Chondrocyte (in vitro differentiated cells): ENCODE measurements around the gene MAML3. TPM values are rescaled to one million over a fixed set of nuclear protein-coding genes. Genes with fewer than 3 reads are reported as not detected.

Source experiments
- DNase-seq: peaks from one replicate; pipeline ENCODE4 v3.0.0; 2021; ENCODE audit warnings: mixed read lengths, low spot score
- H3K27ac Mint-ChIP-seq: one replicate; pipeline ENCODE4 v1.8.0; 2021; ENCODE audit warnings: mild to moderate bottlenecking, moderate library complexity, mixed read lengths; ENCODE audit not compliant: unreplicated experiment
- H3K27me3 Mint-ChIP-seq: 2 replicates; pipeline ENCODE4 v1.8.0; 2021; ENCODE audit warnings: low read depth, mixed read lengths
- H3K36me3 Mint-ChIP-seq: 2 replicates; pipeline ENCODE4 v1.8.0; 2021; ENCODE audit warnings: low read depth, mixed read lengths
- H3K4me1 Mint-ChIP-seq: 2 replicates; pipeline ENCODE4 v1.8.0; 2021; ENCODE audit warnings: low read depth, mild to moderate bottlenecking, mixed read lengths
- H3K4me3 Mint-ChIP-seq: one replicate; pipeline ENCODE4 v1.8.0; 2021; ENCODE audit warnings: mild to moderate bottlenecking, moderate library complexity, mixed read lengths; ENCODE audit not compliant: unreplicated experiment
- H3K9me3 Mint-ChIP-seq: 2 replicates; pipeline ENCODE4 v1.8.0; 2021; ENCODE audit warnings: low read depth, mixed read lengths
- CTCF ChIP-seq: fragments of 200-600 bp; sonication (generic); IDR thresholded peaks from 2 replicates; pipeline ENCODE4 v1.5.0; 2021; ENCODE audit warnings: antibody characterized with exemption, mild to moderate bottlenecking, moderate library complexity
- total RNA-seq: library from RNA; stranded (reverse); gene quantifications from 3 replicates; pipeline ENCODE4 v1.2.1, GENCODE V29; 2021

Gene MAML3
- total RNA-seq, 1 donor from 2014 or later = 1.6 TPM

GRCh38 chr4:139746431-139747171, 407.4 kb downstream of the MAML3 start:
- DNase-seq = no peak
- Mint-ChIP-seq H3K4me1 (peaks cover 16% of the 10 kb centered on the region), H3K27me3 (no peaks in the 10 kb centered on the region), H3K27ac (no peak overlapping the region), H3K4me3 (no peak overlapping the region), H3K36me3 (no peaks in the 10 kb centered on the region), H3K9me3 (no peaks in the 10 kb centered on the region)
- TF ChIP-seq CTCF = no peak

GRCh38 chr4:139745111-139745639, 408.8 kb downstream of the MAML3 start:
- no peak overlapping the region for H3K4me3 Mint-ChIP-seq
- peaks cover 25% of the 10 kb centered on the region for H3K4me1 Mint-ChIP-seq
- H3K27me3 Mint-ChIP-seq = no peaks in the 10 kb centered on the region
- no peak for TF ChIP-seq CTCF
- H3K9me3 Mint-ChIP-seq = no peaks in the 10 kb centered on the region
- no peak for DNase-seq
- no peak overlapping the region for H3K27ac Mint-ChIP-seq
- no peaks in the 10 kb centered on the region for H3K36me3 Mint-ChIP-seq

GRCh38 chr4:139744232-139744631, 409.8 kb downstream of the MAML3 start:
- no peak overlapping the region for H3K4me3 Mint-ChIP-seq
- DNase-seq = no peak
- no peaks in the 10 kb centered on the region for H3K27me3 Mint-ChIP-seq
- peaks cover 26% of the 10 kb centered on the region for H3K4me1 Mint-ChIP-seq
- no peaks in the 10 kb centered on the region for H3K36me3 Mint-ChIP-seq
- H3K27ac Mint-ChIP-seq = no peak overlapping the region
- H3K9me3 Mint-ChIP-seq = no peaks in the 10 kb centered on the region
- TF ChIP-seq CTCF = no peak

DNA sequence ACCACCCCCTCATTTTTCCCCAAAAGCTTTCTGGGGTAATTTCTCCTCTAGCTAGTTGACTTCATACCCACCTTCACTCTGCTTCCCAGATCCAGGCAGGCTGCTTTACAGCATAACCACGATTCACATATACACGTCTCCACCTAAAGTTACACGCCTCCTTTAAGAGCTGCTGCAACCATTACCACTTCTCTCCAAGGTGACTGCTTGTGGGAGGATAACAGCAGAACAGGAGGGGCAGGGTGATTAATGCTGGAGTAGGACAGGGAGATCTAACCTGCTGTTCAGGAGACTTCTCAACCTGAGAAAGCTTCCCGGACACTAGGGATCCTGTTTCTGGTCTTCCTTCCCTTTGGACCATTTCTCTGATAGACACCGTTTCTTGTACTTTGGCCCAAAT, 411.0 kb downstream of the MAML3 start:
- peaks cover 26% of the 10 kb centered on the region for H3K4me1 Mint-ChIP-seq

GRCh38 chr4:139740531-139741041, 413.4 kb downstream of the MAML3 start:
- Mint-ChIP-seq H3K27me3 (no peaks in the 10 kb centered on the region), H3K27ac (peak overlapping the region; percentile 60), H3K36me3 (no peaks in the 10 kb centered on the region), H3K4me3 (no peak overlapping the region), H3K4me1 (peaks cover 27% of the 10 kb centered on the region), H3K9me3 (no peaks in the 10 kb centered on the region)
- no peak for DNase-seq
- TF ChIP-seq CTCF = peak; percentile 44

More for the DNA sequence above, 411.0 kb downstream of the MAML3 start:
- no peaks in the 10 kb centered on the region for H3K27me3 Mint-ChIP-seq
- H3K27ac Mint-ChIP-seq = no peak overlapping the region
- DNase-seq = no peak
- H3K36me3 Mint-ChIP-seq = no peaks in the 10 kb centered on the region
- no peak for TF ChIP-seq CTCF
- no peaks in the 10 kb centered on the region for H3K9me3 Mint-ChIP-seq
- H3K4me3 Mint-ChIP-seq = no peak overlapping the region
